Stromal cell of bone marrow (primary cell): ENCODE measurements around the gene FBXW10.
"Not testable (repeated sequence)": the region's sequence is repeated elsewhere in the genome, so short reads cannot be mapped to it uniquely, and the experiment has no call there.

ENCODE experiments used
- DNase-seq: peaks from one replicate; pipeline ENCODE4 v3.0.0-alpha.2; 2012; ENCODE audit warnings: low read depth

Gene FBXW10

GRCh38 chr17:18753829-18754409 lies 10.1 kb downstream of the FBXW10 start:
- DNase-seq = not testable (repeated sequence)

GRCh38 chr17:18755969-18756368 lies 12.1 kb downstream of the FBXW10 start:
- DNase-seq = not testable (repeated sequence)

GRCh38 chr17:18757368-18758044 lies 13.7 kb downstream of the FBXW10 start:
- not testable (repeated sequence) for DNase-seq

GRCh38 chr17:18758344-18758743 lies 14.5 kb downstream of the FBXW10 start:
- not testable (repeated sequence) for DNase-seq

GRCh38 chr17:18760221-18760620 lies 16.4 kb downstream of the FBXW10 start:
- not testable (repeated sequence) for DNase-seq

GRCh38 chr17:18770572-18770971 lies 26.7 kb downstream of the FBXW10 start:
- not testable (repeated sequence) for DNase-seq

- DNase-seq = not testable (repeated sequence)
Measured at GRCh38 chr17:18771066-18771465, 27.2 kb downstream of the FBXW10 start.

- no peak for DNase-seq
Measured at GRCh38 chr17:18772471-18772870, 28.6 kb downstream of the FBXW10 start.

GRCh38 chr17:18780991-18781718 lies 37.3 kb downstream of the FBXW10 start, which contains the start of gene TVP23B:
TSS of gene TVP23B (plus strand) at chr17:18781183. CDS start at chr17:18781294, 111 bp downstream.
- DNase-seq = peak; percentile 77

- not testable (repeated sequence) for DNase-seq
Measured at GRCh38 chr17:18781805-18782204, 38.0 kb downstream of the FBXW10 start.

GRCh38 chr17:18785933-18786332 lies 42.1 kb downstream of the FBXW10 start:
- DNase-seq = not testable (repeated sequence)

- not testable (repeated sequence) for DNase-seq
Measured at GRCh38 chr17:18786890-18787289, 43.0 kb downstream of the FBXW10 start.

- not testable (repeated sequence) for DNase-seq
Measured at GRCh38 chr17:18791402-18791801, 47.5 kb downstream of the FBXW10 start.

GRCh38 chr17:18794841-18795240 lies 51.0 kb downstream of the FBXW10 start:
- not testable (repeated sequence) for DNase-seq

- DNase-seq = not testable (repeated sequence)
Measured at GRCh38 chr17:18796887-18797286, 53.0 kb downstream of the FBXW10 start.

- not testable (repeated sequence) for DNase-seq
Measured at GRCh38 chr17:18803458-18804245, 59.8 kb downstream of the FBXW10 start.

GRCh38 chr17:18815924-18816323 lies 72.1 kb downstream of the FBXW10 start:
- not testable (repeated sequence) for DNase-seq

GRCh38 chr17:18816489-18817371 lies 72.9 kb downstream of the FBXW10 start:
- DNase-seq = peak; percentile 62

GRCh38 chr17:18821430-18821829 lies 77.6 kb downstream of the FBXW10 start:
- DNase-seq = not testable (repeated sequence)

- DNase-seq = not testable (repeated sequence)
Measured at GRCh38 chr17:18827613-18828012, 83.8 kb downstream of the FBXW10 start.
